Mesendoderm (in vitro differentiated cells): ENCODE data around the gene HDAC10.

Experiments
- DNase-seq: peaks from one replicate; pipeline ENCODE4 v3.0.0; 2013
- H2AK5ac ChIP-seq: 2 replicates; pipeline ENCODE4 v1.6.1; 2013; ENCODE audit warnings: low read length, inconsistent platforms
- H2BK120ac ChIP-seq: 2 replicates; pipeline ENCODE4 v1.6.1; 2013; ENCODE audit warnings: low read depth, mild to moderate bottlenecking, low read length, moderate library complexity, mixed read lengths
- H2BK15ac ChIP-seq: replicated peaks from 2 replicates; pipeline ENCODE4 v1.6.1; 2013; ENCODE audit warnings: low read depth, mild to moderate bottlenecking, moderate library complexity
- H2BK5ac ChIP-seq: 2 replicates; pipeline ENCODE4 v1.6.1; 2013; ENCODE audit warnings: low read length, inconsistent platforms
- H3K18ac ChIP-seq: 2 replicates; pipeline ENCODE4 v1.6.1; 2013; ENCODE audit warnings: mild to moderate bottlenecking, low read length, mixed read lengths
- H3K23ac ChIP-seq: one replicate; pipeline ENCODE4 v1.6.1; 2013; ENCODE audit warnings: low read length
- H3K27ac ChIP-seq: 2 replicates; pipeline ENCODE4 v1.5.1; 2013; ENCODE audit warnings: low read depth, mild to moderate bottlenecking, inconsistent platforms, low read length, moderate library complexity
- H3K27me3 ChIP-seq: 2 replicates; pipeline ENCODE4 v1.6.1; 2013; ENCODE audit warnings: low read length, control low read depth, mild to moderate bottlenecking, inconsistent platforms; ENCODE audit not compliant: insufficient read depth, poor library complexity
- H3K36me3 ChIP-seq: 2 replicates; pipeline ENCODE4 v1.6.1; 2013; ENCODE audit warnings: low read length, inconsistent platforms; ENCODE audit not compliant: control insufficient read depth, insufficient read depth
- H3K4ac ChIP-seq: one replicate; pipeline ENCODE4 v1.6.1; 2013; ENCODE audit warnings: low read depth, mild to moderate bottlenecking, low read length, moderate library complexity
- H3K4me1 ChIP-seq: 2 replicates; pipeline ENCODE4 v1.6.1; 2013; ENCODE audit warnings: low read depth, low read length, inconsistent platforms; ENCODE audit not compliant: control insufficient read depth
- H3K4me2 ChIP-seq: 2 replicates; pipeline ENCODE4 v1.6.1; 2013; ENCODE audit warnings: low read length
- H3K4me3 ChIP-seq: 2 replicates; pipeline ENCODE4 v1.5.1; 2013; ENCODE audit warnings: mild to moderate bottlenecking, low read length
- H3K56ac ChIP-seq: one replicate; pipeline ENCODE4 v1.6.1; 2013; ENCODE audit warnings: low read length
- H3K79me1 ChIP-seq: 2 replicates; pipeline ENCODE4 v1.6.1; 2013; ENCODE audit warnings: low read length, inconsistent platforms
- H3K79me2 ChIP-seq: 2 replicates; pipeline ENCODE4 v1.6.1; 2013; ENCODE audit warnings: mild to moderate bottlenecking, low read length; ENCODE audit not compliant: control insufficient read depth, insufficient read depth
- H3K9ac ChIP-seq: 2 replicates; pipeline ENCODE4 v1.6.1; 2013; ENCODE audit warnings: low read length, inconsistent platforms
- H4K5ac ChIP-seq: one replicate; pipeline ENCODE4 v1.6.1; 2013; ENCODE audit warnings: low read length
- H4K8ac ChIP-seq: one replicate; pipeline ENCODE4 v1.6.1; 2013; ENCODE audit warnings: low read depth, mild to moderate bottlenecking, control low read depth, low read length, moderate library complexity
- WGBS: extraction: QIAGEN DNeasy Blood & Tissue Kit; methylation state at CpG from one replicate; pipeline ENCODE4 v1.1.7; 2013; ENCODE audit warnings: low lambda C conversion rate, missing lambda C conversion rate; ENCODE audit not compliant: insufficient coverage; ENCODE audit errors: extremely low coverage; 5-methylcytosine and 5-hydroxymethylcytosine counted together

The HDAC10 gene

DNA sequence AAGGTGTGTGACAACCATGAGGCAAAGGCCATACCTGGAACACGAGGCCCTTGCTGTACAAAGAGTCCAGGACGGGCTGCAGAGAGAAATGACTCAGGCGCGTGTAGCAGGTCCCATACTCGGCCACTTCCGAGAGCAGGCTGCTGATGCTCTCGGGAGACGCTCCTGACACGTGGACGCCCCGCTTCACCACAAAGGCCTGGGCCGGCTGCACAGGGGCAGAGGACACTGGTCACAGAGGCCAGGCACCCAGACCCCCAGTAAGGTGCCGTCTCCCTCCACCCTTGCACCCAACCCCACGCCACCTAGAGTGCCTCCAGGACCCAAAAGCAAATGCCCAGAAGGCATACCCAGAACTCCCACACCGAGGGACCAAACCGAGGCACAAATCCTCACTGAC lies 21.7 kb downstream of the HDAC10 start:
- Histone ChIP-seq H3K18ac (no peak overlapping the region), H3K9ac (no peak overlapping the region), H2BK5ac (no peak overlapping the region), H3K4me2 (no peak overlapping the region), H3K23ac (no peak overlapping the region), H3K79me2 (no peaks in the 10 kb centered on the region), H2AK5ac (no peak overlapping the region), H2BK15ac (no peak overlapping the region), H3K4ac (no peak overlapping the region), H4K5ac (no peak overlapping the region), H3K4me3 (no peak overlapping the region), H3K4me1 (no peaks in the 10 kb centered on the region), H3K79me1 (peaks cover 4% of the 10 kb centered on the region), H4K8ac (no peak overlapping the region), H3K27ac (no peak overlapping the region), H3K36me3 (no peaks in the 10 kb centered on the region), H3K27me3 (no peaks in the 10 kb centered on the region), H3K56ac (no peak overlapping the region), H2BK120ac (no peak overlapping the region)
- no CpG with 5 or more reads among the region's 16 CpGs for WGBS
- DNase-seq: no peak

DNA sequence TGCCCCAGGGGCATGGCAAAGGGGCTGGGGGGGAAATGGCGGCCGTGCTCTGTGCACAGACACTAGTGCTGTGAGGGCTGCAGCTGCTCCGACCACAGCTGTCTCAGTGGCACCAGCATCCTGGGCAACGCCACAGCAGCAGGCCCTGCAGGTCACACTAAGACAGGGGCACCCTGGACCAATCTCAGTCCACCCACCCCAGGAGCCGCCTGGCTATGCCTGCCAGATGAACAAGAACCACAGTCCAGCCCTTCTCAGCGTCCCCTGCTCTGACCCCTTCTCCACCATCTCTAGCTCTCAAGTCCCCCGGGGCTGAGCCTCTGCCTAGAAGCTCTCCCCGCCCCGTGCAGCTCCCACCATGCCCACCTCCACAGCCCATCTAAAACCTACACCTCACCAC lies 22.7 kb downstream of the HDAC10 start:
- H3K79me1 ChIP-seq: no peaks in the 10 kb centered on the region
- H2AK5ac ChIP-seq: no peak overlapping the region
- no peaks in the 10 kb centered on the region for H3K36me3 ChIP-seq
- no peaks in the 10 kb centered on the region for H3K27me3 ChIP-seq
- no peak overlapping the region for H3K27ac ChIP-seq
- no CpG with 5 or more reads among the region's 9 CpGs for whole genome bisulfite sequencing
- H3K23ac ChIP-seq: no peak overlapping the region
- H3K9ac ChIP-seq: no peak overlapping the region
- no peak overlapping the region for H2BK5ac ChIP-seq
- no peak overlapping the region for H4K8ac ChIP-seq
- DNase-seq: no peak
- no peak overlapping the region for H2BK15ac ChIP-seq
- no peak overlapping the region for H2BK120ac ChIP-seq
- no peak overlapping the region for H3K18ac ChIP-seq
- no peak overlapping the region for H4K5ac ChIP-seq
- H3K56ac ChIP-seq: no peak overlapping the region
- no peaks in the 10 kb centered on the region for H3K79me2 ChIP-seq
- no peaks in the 10 kb centered on the region for H3K4me1 ChIP-seq
- H3K4me3 ChIP-seq: no peak overlapping the region
- no peak overlapping the region for H3K4ac ChIP-seq
- no peak overlapping the region for H3K4me2 ChIP-seq

- H3K27me3 ChIP-seq: no peaks in the 10 kb centered on the region
- no peaks in the 10 kb centered on the region for H3K79me1 ChIP-seq
- no peak overlapping the region for H2BK120ac ChIP-seq
- no peak overlapping the region for H4K8ac ChIP-seq
- no peak overlapping the region for H3K4ac ChIP-seq
- no peak overlapping the region for H3K18ac ChIP-seq
- H3K36me3 ChIP-seq: no peaks in the 10 kb centered on the region
- H3K56ac ChIP-seq: no peak overlapping the region
- no peak overlapping the region for H4K5ac ChIP-seq
- H3K23ac ChIP-seq: no peak overlapping the region
- WGBS: no CpG with 5 or more reads among the region's 25 CpGs
- H3K79me2 ChIP-seq: no peaks in the 10 kb centered on the region
- H3K4me2 ChIP-seq: no peak overlapping the region
- H2BK5ac ChIP-seq: no peak overlapping the region
- DNase-seq: no peak
- H2AK5ac ChIP-seq: no peak overlapping the region
- H3K4me3 ChIP-seq: no peak overlapping the region
- H3K9ac ChIP-seq: no peak overlapping the region
- H3K4me1 ChIP-seq: no peaks in the 10 kb centered on the region
- H2BK15ac ChIP-seq: no peak overlapping the region
- no peak overlapping the region for H3K27ac ChIP-seq
Observed at GRCh38 chr22:50227579-50228215, 23.4 kb downstream of the HDAC10 start.

DNA sequence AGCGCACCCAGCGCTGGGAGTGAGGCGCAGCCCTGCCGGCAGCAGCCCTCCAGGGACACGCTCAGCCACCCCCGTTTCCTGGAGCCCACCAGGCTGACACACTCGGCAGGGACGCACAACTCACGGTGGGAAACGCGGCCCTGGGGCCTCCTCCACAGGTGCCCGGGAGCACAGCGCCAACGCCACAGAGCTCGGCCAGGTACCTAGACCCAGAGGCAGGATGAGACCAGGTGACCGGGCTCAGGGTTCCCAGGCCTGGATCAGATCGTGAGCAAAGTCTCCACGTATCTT lies 24.2 kb downstream of the HDAC10 start:
- no peak for DNase-seq
- no peak overlapping the region for H2BK120ac ChIP-seq
- no peak overlapping the region for H2BK5ac ChIP-seq
- no peak overlapping the region for H3K18ac ChIP-seq
- H3K23ac ChIP-seq: no peak overlapping the region
- H4K5ac ChIP-seq: no peak overlapping the region
- H3K79me1 ChIP-seq: no peaks in the 10 kb centered on the region
- H2BK15ac ChIP-seq: no peak overlapping the region
- H4K8ac ChIP-seq: no peak overlapping the region
- no peaks in the 10 kb centered on the region for H3K4me1 ChIP-seq
- no peak overlapping the region for H3K9ac ChIP-seq
- no peaks in the 10 kb centered on the region for H3K27me3 ChIP-seq
- no peak overlapping the region for H3K4me2 ChIP-seq
- H3K4me3 ChIP-seq: no peak overlapping the region
- no peak overlapping the region for H3K56ac ChIP-seq
- no peak overlapping the region for H2AK5ac ChIP-seq
- H3K36me3 ChIP-seq: no peaks in the 10 kb centered on the region
- no peaks in the 10 kb centered on the region for H3K79me2 ChIP-seq
- no peak overlapping the region for H3K27ac ChIP-seq
- no peak overlapping the region for H3K4ac ChIP-seq
- no CpG with 5 or more reads among the region's 18 CpGs for WGBS

DNA sequence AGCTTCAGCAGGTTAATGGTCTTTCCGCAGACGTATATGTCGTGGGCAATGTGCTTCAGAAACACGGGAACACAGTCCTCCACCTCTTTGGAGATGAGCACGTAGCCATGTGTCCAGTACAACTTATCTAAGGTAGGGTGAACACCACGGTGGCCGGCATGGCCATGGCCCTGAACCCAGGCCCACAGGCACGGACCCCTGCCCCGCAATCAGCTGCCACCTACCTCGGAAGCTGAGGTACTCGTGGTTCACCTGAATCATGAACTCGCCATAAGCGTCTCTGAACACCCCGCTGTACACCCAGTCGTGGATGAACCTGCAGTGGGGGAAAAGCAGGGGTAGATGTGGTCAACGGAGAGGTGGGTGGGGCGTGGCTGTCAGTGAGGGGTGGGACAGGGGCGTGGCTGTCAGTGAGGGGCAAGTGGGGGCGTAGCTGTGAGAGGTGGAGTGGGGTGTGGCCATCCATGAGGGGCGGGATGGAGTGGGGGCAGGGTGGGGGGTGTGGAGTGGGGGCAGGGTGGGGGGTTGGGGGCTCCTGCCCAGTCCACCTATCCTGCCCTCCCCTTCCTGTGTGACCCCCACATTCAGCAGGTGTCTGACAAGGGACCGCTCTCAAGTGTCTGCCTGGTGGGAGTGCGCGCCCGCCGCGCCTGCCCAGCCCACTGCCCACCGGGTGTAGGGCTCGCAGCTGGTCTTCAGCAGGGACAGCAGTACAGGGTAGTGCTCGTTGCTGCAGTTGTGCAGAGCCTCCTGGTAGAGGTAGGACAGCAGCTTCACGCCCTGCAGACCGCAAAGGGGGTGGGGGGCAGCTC lies 24.8 kb downstream of the HDAC10 start:
- no peak for DNase-seq
- no peak overlapping the region for H2BK120ac ChIP-seq
- no peak overlapping the region for H3K56ac ChIP-seq
- no peaks in the 10 kb centered on the region for H3K79me1 ChIP-seq
- no peak overlapping the region for H2AK5ac ChIP-seq
- WGBS: no CpG with 5 or more reads among the region's 31 CpGs
- no peak overlapping the region for H3K4me2 ChIP-seq
- no peaks in the 10 kb centered on the region for H3K36me3 ChIP-seq
- H3K18ac ChIP-seq: no peak overlapping the region
- no peaks in the 10 kb centered on the region for H3K27me3 ChIP-seq
- H2BK5ac ChIP-seq: no peak overlapping the region
- H3K4me3 ChIP-seq: no peak overlapping the region
- H3K4me1 ChIP-seq: no peaks in the 10 kb centered on the region
- no peak overlapping the region for H3K9ac ChIP-seq
- no peak overlapping the region for H3K23ac ChIP-seq
- H4K5ac ChIP-seq: no peak overlapping the region
- H3K27ac ChIP-seq: no peak overlapping the region
- no peak overlapping the region for H3K4ac ChIP-seq
- no peak overlapping the region for H4K8ac ChIP-seq
- H2BK15ac ChIP-seq: no peak overlapping the region
- H3K79me2 ChIP-seq: no peaks in the 10 kb centered on the region
